AG04450 (cell line): ENCODE data around the gene HOXA10. TPM values are rescaled to one million over a fixed set of nuclear protein-coding genes. Genes with fewer than 3 reads are reported as not detected.

ENCODE experiments used
- CTCF ChIA-PET: fragments of 300-600, 350-600 bp; formaldehyde crosslinking; extraction: SDS; loops from one replicate; lab custom pipeline; 2022; ENCODE audit warnings: antibody characterized with exemption, inconsistent platforms; lab: Charles Lee
- POLR2A ChIA-PET: fragments of 350-600 bp; formaldehyde crosslinking; extraction: SDS; loops from one replicate; lab custom pipeline; 2021; ENCODE audit warnings: antibody characterized with exemption, inconsistent platforms; lab: Yijun Ruan, JAX
- DNase-seq: peaks from one replicate; pipeline ENCODE4 v3.0.0-alpha.2; 2011; ENCODE audit warnings: low read depth, low spot score
- H3K27ac ChIP-seq: one replicate; pipeline ENCODE4 v1.5.1; 2012; ENCODE audit warnings: low read depth, low read length, control low read depth
- H3K27me3 ChIP-seq: one replicate; pipeline ENCODE4 v1.6.0; 2012; ENCODE audit warnings: low read length; ENCODE audit not compliant: control insufficient read depth, insufficient read depth
- H3K4me3 ChIP-seq: 2 replicates; pipeline ENCODE4 v1.5.1; 2011; ENCODE audit warnings: mild to moderate bottlenecking, low read depth, low read length, control low read depth
- H3K9me3 ChIP-seq: 2 replicates; pipeline ENCODE4 v1.5.1; 2012; ENCODE audit warnings: low read length; ENCODE audit not compliant: control insufficient read depth, insufficient read depth
- polyA minus RNA-seq: library from RNA; depleted of rRNA, polyadenylated mRNA; stranded (reverse); fragments of >200 nt; gene quantifications from 2 replicates; pipeline ENCODE4 v1.2.3, GENCODE V29; 2011; rRNA and poly(A)+ RNA removed
- polyA plus RNA-seq: library from polyadenylated mRNA; depleted of rRNA; stranded (reverse); fragments of >200 nt; gene quantifications from 2 replicates; pipeline ENCODE4 v1.2.3, GENCODE V29; 2011; rRNA removed
- TF ChIP-seq, protein P1 (sequence below): IDR thresholded peaks from 2 replicates; pipeline ENCODE4 v1.5.1; 2011; ENCODE audit warnings: low read depth, low read length, control low read depth, inconsistent platforms

Gene HOXA10
- polyA plus RNA-seq (0.36 and 0.47 TPM in 2 replicates), polyA minus RNA-seq (0.28 and 0.56 TPM in 2 replicates)

DNA sequence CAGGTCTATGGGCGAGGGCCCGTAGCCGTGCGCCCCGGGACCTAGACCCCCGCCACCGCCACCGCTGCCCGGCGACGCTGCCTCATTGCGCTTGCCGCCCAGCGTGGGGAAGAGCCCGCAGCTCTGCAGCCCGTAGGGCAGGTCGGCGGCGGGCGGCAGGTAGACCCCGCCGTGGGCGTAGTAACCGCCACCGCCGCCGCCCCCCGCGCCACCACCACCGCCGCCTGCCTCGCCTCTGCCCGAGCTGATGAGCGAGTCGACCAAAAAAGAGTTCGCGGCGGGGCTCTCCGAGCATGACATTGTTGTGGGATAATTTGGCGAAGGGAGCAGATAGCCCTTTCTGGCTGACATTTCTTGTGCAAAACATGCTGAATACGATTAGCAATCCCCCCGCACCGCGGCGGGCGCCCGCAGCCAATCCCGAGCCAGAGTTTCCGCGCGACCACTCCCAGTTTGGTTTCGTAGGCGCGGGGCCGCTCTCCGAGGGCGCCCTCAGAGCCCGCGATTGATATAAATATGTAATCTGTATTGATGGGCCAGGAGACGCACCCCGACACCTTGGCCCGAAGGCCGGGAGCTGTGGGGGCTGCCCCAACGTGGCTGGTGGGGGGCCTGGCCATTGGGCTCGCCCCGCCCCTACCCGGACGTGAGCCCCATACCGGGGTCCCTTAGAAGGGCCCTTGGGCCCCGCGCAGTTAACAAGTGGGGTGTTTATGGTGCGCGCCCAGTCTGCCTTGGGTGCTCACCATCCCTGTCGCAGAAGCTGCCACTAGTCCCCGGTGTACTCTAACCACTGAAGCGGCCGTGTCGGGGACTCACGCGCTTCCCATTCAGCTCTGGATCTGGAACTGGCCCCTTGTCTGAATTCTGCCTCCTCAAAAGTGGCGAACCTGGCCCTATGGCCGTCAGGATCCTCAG is at the start of gene HOXA10:
TSS of gene HOXA10 (minus strand) at position 365 of the 918 bp plus-strand sequence. CDS start at position 351, 14 bp downstream.
- Histone ChIP-seq H3K27me3 (peaks cover 88% of the 10 kb centered on the region), H3K9me3 (peaks cover 11% of the 10 kb centered on the region; the same call in 1 of the 2 replicates), H3K4me3 (peak within 1 kb of the TSS; percentile 25), H3K27ac (no peak within 1 kb of the TSS)
- CTCF ChIA-PET, result interaction anchor here (0.6 to 4.2 kb wide), 3 partner anchors 13 to 1281 kb away, joined by 3 to 17 read pairs (median 3); no protein-coding TSS in a partner anchor
- TF ChIP-seq, protein P1, sequence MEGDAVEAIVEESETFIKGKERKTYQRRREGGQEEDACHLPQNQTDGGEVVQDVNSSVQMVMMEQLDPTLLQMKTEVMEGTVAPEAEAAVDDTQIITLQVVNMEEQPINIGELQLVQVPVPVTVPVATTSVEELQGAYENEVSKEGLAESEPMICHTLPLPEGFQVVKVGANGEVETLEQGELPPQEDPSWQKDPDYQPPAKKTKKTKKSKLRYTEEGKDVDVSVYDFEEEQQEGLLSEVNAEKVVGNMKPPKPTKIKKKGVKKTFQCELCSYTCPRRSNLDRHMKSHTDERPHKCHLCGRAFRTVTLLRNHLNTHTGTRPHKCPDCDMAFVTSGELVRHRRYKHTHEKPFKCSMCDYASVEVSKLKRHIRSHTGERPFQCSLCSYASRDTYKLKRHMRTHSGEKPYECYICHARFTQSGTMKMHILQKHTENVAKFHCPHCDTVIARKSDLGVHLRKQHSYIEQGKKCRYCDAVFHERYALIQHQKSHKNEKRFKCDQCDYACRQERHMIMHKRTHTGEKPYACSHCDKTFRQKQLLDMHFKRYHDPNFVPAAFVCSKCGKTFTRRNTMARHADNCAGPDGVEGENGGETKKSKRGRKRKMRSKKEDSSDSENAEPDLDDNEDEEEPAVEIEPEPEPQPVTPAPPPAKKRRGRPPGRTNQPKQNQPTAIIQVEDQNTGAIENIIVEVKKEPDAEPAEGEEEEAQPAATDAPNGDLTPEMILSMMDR, result no peak
- no peak for DNase-seq
- POLR2A ChIA-PET, result no interaction called here

DNA sequence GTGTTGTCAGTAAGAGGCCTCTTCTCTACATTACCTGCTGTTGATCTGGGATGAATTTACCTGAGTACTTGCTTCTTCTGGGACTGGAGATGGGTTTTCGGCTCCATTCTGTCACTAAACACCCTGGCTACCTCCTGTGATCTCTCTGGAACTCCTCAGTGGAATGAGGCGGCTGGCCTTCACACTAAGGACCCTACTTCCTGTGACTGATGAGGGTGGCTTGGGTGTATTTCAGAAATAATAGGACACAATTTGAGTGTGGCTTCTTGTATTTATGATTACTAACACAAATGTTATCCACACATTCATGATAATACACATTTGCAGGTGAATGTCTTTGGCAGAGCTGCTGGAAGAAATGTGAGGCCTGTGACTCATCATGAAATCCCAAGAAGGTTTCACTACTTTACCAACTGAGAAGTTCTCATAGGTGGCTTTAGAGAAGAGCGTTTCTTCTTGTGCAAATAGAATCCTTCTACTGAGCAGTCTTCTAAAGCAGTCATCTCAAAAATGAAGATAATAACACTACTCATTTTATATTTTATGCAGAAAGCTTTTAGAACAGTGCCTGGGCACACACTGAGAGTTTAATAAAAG is 47.2 kb upstream of the HOXA10 start:
- no peak for DNase-seq
- CTCF ChIA-PET, result interaction anchor here (2.0 kb wide), 1 partner anchor 11 kb away, joined by 7 read pairs; no protein-coding TSS in a partner anchor
- POLR2A ChIA-PET, result no interaction called here
- H3K4me3 ChIP-seq, result no peak overlapping the region
- TF ChIP-seq, protein P1, result no peak
- no peaks in the 10 kb centered on the region; the same call in 1 of the 2 replicates for H3K9me3 ChIP-seq
- no peak overlapping the region for H3K27ac ChIP-seq
- H3K27me3 ChIP-seq, result peaks cover 84% of the 10 kb centered on the region

DNA sequence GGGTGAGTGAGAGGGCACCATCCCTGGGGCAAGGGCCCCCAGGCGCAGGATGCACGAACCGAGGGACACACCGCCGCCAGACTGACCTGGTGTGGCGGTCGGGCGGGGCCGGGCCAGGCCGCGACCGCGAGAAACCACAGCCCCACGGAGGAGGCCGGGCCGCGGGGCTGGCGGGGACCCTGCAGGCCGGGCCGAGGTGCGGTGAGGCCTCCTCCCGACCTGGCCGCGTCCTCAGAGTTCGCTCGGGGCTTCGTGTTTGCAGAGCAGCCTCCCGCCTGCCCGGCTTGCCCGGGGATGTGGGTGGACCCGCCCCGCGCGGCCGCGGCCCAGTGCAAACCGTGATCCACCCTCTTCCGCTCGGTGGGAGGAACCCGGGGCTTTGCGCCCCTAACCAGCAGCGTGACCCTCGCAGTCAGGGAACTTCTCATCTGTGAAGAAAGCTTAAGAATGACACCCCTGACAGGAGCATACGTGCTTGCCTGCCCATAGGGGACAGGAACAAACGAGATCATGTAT is 46.4 kb upstream of the HOXA10 start:
- H3K9me3 ChIP-seq, result no peaks in the 10 kb centered on the region; the same call in 1 of the 2 replicates
- H3K27ac ChIP-seq, result no peak overlapping the region
- peaks cover 82% of the 10 kb centered on the region for H3K27me3 ChIP-seq
- TF ChIP-seq, protein P1, result no peak
- H3K4me3 ChIP-seq, result no peak overlapping the region
- CTCF ChIA-PET, result interaction anchor here (2.0 kb wide), 1 partner anchor 10 kb away, joined by 7 read pairs; no protein-coding TSS in a partner anchor
- POLR2A ChIA-PET, result no interaction called here
- DNase-seq, result no peak

DNA sequence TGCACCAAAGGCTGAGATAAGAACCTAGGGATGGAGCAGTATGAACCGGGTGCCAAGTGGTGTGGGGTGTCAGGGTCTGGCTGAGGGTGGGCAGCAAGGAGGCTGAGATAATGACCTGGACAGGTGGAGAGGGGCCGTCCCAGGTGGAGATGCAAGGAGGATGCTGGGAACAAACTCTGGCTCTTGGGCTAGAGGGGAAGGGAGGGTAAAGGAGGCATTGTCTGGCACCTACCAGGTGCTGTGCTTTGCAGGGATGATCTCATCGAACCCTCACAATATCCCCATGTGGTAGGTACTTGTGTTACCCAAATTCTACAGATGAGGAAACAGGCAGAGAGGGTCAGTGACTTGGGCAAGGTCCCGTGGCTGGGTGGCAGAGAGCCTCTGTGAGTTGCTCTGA is 45.7 kb upstream of the HOXA10 start:
- Histone ChIP-seq H3K27ac (no peak overlapping the region), H3K4me3 (no peak overlapping the region), H3K27me3 (peaks cover 81% of the 10 kb centered on the region), H3K9me3 (no peaks in the 10 kb centered on the region)
- no peak for DNase-seq
- ChIA-PET CTCF (interaction anchor here (2.0 kb wide), 1 partner anchor 10 kb away, joined by 7 read pairs; no protein-coding TSS in a partner anchor), POLR2A (no interaction called here)
- TF ChIP-seq, protein P1, result no peak
